ENCODE data around the gene ZNF708.
"Not testable (repeated sequence)": the region's sequence is repeated elsewhere in the genome, so short reads cannot be mapped to it uniquely, and the experiment has no call there.

The ZNF708 gene

DNA sequence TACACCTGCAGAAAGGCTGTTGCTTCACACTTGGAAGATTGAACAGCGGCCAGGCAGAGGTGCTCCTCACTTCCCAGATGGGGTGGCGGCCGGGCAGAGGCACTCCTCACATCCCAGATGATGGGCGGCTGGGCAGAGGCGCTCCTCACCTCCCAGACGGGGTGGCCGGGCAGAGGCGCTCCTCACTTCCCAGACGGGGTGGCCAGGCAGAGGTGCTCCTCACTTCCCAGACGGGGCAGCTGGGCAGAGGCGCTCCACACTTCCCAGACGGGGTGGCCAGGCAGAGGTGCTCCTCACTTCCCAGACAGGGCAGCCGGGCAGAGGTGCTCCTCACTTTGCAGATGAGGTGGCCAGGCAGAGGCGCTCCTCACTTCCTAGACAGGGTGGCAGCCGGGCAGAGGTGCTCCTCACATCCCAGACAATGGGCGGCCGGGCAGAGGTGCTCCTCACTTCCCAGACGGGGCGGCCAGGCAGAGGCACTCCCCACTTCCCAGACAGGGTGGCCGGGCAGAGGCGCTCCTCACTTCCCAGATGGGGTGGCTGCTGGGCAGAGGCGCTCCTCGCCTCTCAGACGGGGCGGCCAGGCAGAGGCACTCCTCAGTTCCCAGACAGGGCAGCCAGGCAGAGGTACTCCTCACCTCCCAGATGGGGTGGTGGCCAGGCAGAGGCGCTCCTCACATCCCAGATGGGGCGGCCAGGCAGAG is 69.6 kb downstream of the ZNF708 start:
- not testable (repeated sequence) for DNase-seq

DNA sequence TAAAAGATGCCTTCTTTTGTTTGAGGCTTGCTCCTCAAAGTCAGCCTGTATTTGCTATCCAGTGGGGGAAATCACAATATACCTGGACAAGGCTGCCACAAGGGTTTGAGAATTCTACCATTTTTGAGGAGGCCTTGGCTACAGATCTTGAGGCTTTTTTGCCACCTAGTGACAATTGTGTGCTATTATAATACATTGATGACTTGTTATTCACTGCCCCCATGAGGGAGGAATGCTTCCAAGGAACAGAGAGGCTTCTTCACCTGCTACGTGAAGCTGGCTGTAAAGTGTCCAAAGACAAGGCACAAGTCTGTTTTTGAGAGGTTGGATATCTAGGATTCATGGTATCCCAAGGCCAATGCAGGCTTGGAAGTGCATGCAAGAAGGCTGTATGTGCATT is 72.5 kb downstream of the ZNF708 start:
- DNase-seq: no peak
